H9 (cell line): Measurements from ENCODE around the gene FBXL12. TPM values are rescaled to one million over a fixed set of nuclear protein-coding genes. Genes with fewer than 3 reads are reported as not detected.

Experiments used
- DNase-seq: peaks from one replicate; pipeline ENCODE4 v3.0.0-alpha.2; 2017
- H2AFZ ChIP-seq: one replicate; pipeline ENCODE4 v1.6.1; 2013; ENCODE audit warnings: mild to moderate bottlenecking, low read length, control low read depth, moderate library complexity
- H2AK5ac ChIP-seq: 2 replicates; pipeline ENCODE4 v1.6.1; 2013; ENCODE audit warnings: low read length, control low read depth, mixed read lengths; ENCODE audit not compliant: insufficient read length
- H2BK120ac ChIP-seq: one replicate; pipeline ENCODE4 v1.6.1; 2013; ENCODE audit warnings: low read depth, mild to moderate bottlenecking, low read length, control low read depth, inconsistent platforms; ENCODE audit not compliant: poor library complexity, severe bottlenecking
- H2BK12ac ChIP-seq: 2 replicates; pipeline ENCODE4 v1.6.1; 2013; ENCODE audit warnings: low read length, control low read depth, mixed read lengths, low read depth; ENCODE audit not compliant: insufficient read length
- H2BK15ac ChIP-seq: 2 replicates; pipeline ENCODE4 v1.6.1; 2013; ENCODE audit warnings: low read depth, low read length, control low read depth
- H2BK20ac ChIP-seq: one replicate; pipeline ENCODE4 v1.6.1; 2013; ENCODE audit warnings: low read depth, mild to moderate bottlenecking, low read length, control low read depth, inconsistent platforms; ENCODE audit not compliant: poor library complexity, severe bottlenecking
- H2BK5ac ChIP-seq: 2 replicates; pipeline ENCODE4 v1.6.1; 2013; ENCODE audit warnings: low read length, control low read depth, mixed read lengths; ENCODE audit not compliant: insufficient read length
- H3K14ac ChIP-seq: 2 replicates; pipeline ENCODE4 v1.6.1; 2013; ENCODE audit warnings: low read length, control low read depth; ENCODE audit not compliant: insufficient read depth
- H3K18ac ChIP-seq: 2 replicates; pipeline ENCODE4 v1.6.1; 2013; ENCODE audit warnings: low read depth, mild to moderate bottlenecking, mixed read lengths, low read length, control low read depth; ENCODE audit not compliant: insufficient read length
- H3K23ac ChIP-seq: 2 replicates; pipeline ENCODE4 v1.6.1; 2013; ENCODE audit warnings: low read length, control low read depth, mixed read lengths, low read depth; ENCODE audit not compliant: insufficient read length
- H3K23me2 ChIP-seq: 2 replicates; pipeline ENCODE4 v1.6.1; 2013; ENCODE audit warnings: low read depth, mild to moderate bottlenecking, mixed read lengths, low read length, control low read depth; ENCODE audit not compliant: insufficient read length, poor library complexity, severe bottlenecking
- H3K27ac ChIP-seq: 2 replicates; pipeline ENCODE4 v1.5.1; 2013; ENCODE audit warnings: low read length, control low read depth, mixed read lengths, low read depth; ENCODE audit not compliant: insufficient read length
- H3K27me3 ChIP-seq: 2 replicates; pipeline ENCODE4 v1.6.1; 2013; ENCODE audit warnings: low read length, control low read depth, inconsistent platforms; ENCODE audit not compliant: insufficient read depth
- H3K4ac ChIP-seq: 2 replicates; pipeline ENCODE4 v1.6.1; 2013; ENCODE audit warnings: low read depth, mild to moderate bottlenecking, control low read depth, inconsistent platforms, low read length, moderate library complexity
- H3K4me1 ChIP-seq: 2 replicates; pipeline ENCODE4 v1.6.1; 2013; ENCODE audit warnings: low read length, control low read depth, inconsistent platforms; ENCODE audit not compliant: insufficient read depth
- H3K4me2 ChIP-seq: 2 replicates; pipeline ENCODE4 v1.6.1; 2013; ENCODE audit warnings: low read length, control low read depth, mixed read lengths; ENCODE audit not compliant: insufficient read length, insufficient read depth
- H3K56ac ChIP-seq: 2 replicates; pipeline ENCODE4 v1.6.1; 2013; ENCODE audit warnings: low read depth, mild to moderate bottlenecking, mixed read lengths, low read length, control low read depth; ENCODE audit not compliant: insufficient read length
- H3K79me1 ChIP-seq: 2 replicates; pipeline ENCODE4 v1.6.1; 2013; ENCODE audit warnings: low read depth, mild to moderate bottlenecking, moderate library complexity, low read length, control low read depth, inconsistent platforms; ENCODE audit not compliant: insufficient read depth, poor library complexity, severe bottlenecking
- H3K79me2 ChIP-seq: 2 replicates; pipeline ENCODE4 v1.6.1; 2013; ENCODE audit warnings: low read length, control low read depth, inconsistent platforms; ENCODE audit not compliant: insufficient read depth
- H3K9ac ChIP-seq: 2 replicates; pipeline ENCODE4 v1.6.1; 2013; ENCODE audit warnings: low read length, control low read depth, mixed read lengths; ENCODE audit not compliant: insufficient read length; ENCODE audit errors: extremely low read depth
- H3K9me3 ChIP-seq: one replicate; pipeline ENCODE4 v1.6.1; 2013; ENCODE audit warnings: low read depth, low read length, inconsistent platforms; ENCODE audit not compliant: control insufficient read depth
- H3T11ph ChIP-seq: one replicate; pipeline ENCODE4 v1.6.1; 2013; ENCODE audit warnings: mild to moderate bottlenecking, low read length, control low read depth, inconsistent platforms
- H4K20me1 ChIP-seq: one replicate; pipeline ENCODE4 v1.6.1; 2013; ENCODE audit not compliant: control insufficient read depth, insufficient read length, insufficient read depth
- H4K5ac ChIP-seq: 2 replicates; pipeline ENCODE4 v1.6.1; 2013; ENCODE audit warnings: low read depth, mild to moderate bottlenecking, mixed read lengths, low read length, control low read depth; ENCODE audit not compliant: insufficient read length
- H4K8ac ChIP-seq: replicated peaks from 2 replicates; pipeline ENCODE4 v1.6.1; 2013; ENCODE audit warnings: low read length, control low read depth, mixed read lengths, low read depth; ENCODE audit not compliant: insufficient read length
- H4K91ac ChIP-seq: 2 replicates; pipeline ENCODE4 v1.6.1; 2013; ENCODE audit warnings: low read depth, mild to moderate bottlenecking, moderate library complexity, mixed read lengths, low read length, control low read depth; ENCODE audit not compliant: insufficient read length
- H3K27ac Mint-ChIP-seq, 3 experiments: 2 replicates in 2 of 3; 3 replicates in 1 of 3; pipeline ENCODE4 v1.8.0; 2020 to 2021; ENCODE audit warnings: mixed read lengths in 3 of 3, mild to moderate bottlenecking in 1 of 3, moderate library complexity in 1 of 3
- H3K27me3 Mint-ChIP-seq: 2 replicates; pipeline ENCODE4 v1.8.0; 2021; ENCODE audit warnings: low read depth, mild to moderate bottlenecking, moderate library complexity, mixed read lengths
- H3K36me3 Mint-ChIP-seq, 3 experiments: 2 replicates in 2 of 3; 3 replicates in 1 of 3; pipeline ENCODE4 v1.8.0; 2020 to 2021; ENCODE audit warnings: low read depth in 3 of 3, mixed read lengths in 3 of 3; ENCODE audit not compliant: insufficient read depth in 1 of 3
- H3K4me1 Mint-ChIP-seq, 2 experiments: 2 replicates each; pipeline ENCODE4 v1.8.0; 2020; ENCODE audit warnings: mixed read lengths in 2 of 2
- H3K4me3 Mint-ChIP-seq, 2 experiments: 2 replicates in 1 of 2; 3 replicates in 1 of 2; pipeline ENCODE4 v1.8.0; 2020 to 2021; ENCODE audit warnings: mild to moderate bottlenecking in 2 of 2, mixed read lengths in 2 of 2, moderate library complexity in 1 of 2
- H3K9me3 Mint-ChIP-seq, 2 experiments: 2 replicates in 1 of 2; 3 replicates in 1 of 2; pipeline ENCODE4 v1.8.0; 2020; ENCODE audit warnings: mild to moderate bottlenecking in 2 of 2, mixed read lengths in 2 of 2, moderate library complexity in 1 of 2
- CTCF ChIP-seq: fragments of 200-600 bp; sonication (generic); conservative IDR thresholded peaks from 3 replicates; pipeline ENCODE4 v1.8.0; 2021; ENCODE audit warnings: antibody characterized with exemption, mild to moderate bottlenecking
- WGBS: extraction: QIAGEN DNeasy Blood & Tissue Kit; methylation state at CpG from one replicate; pipeline ENCODE4 v1.1.7; 2013; ENCODE audit warnings: missing lambda C conversion rate, low lambda C conversion rate, mixed read lengths; ENCODE audit not compliant: insufficient read length; ENCODE audit errors: extremely low coverage; 5-methylcytosine and 5-hydroxymethylcytosine counted together
- total RNA-seq: library from RNA; stranded (reverse); gene quantifications from 2 replicates; pipeline ENCODE4 v1.2.1, GENCODE V29; 2021

The FBXL12 gene
- total RNA-seq, 1 experiment from 2014 or later = 31.8 TPM

GRCh38 chr19:9834726-9835506 is 16.0 kb upstream of the FBXL12 start, which contains the start of gene PIN1:
Gene PIN1 (plus strand): TSS chr19:9835318. CDS start chr19:9835345, 27 bp downstream.
- H3K79me2 ChIP-seq = peaks cover 2% of the 10 kb centered on the region
- no peak within 1 kb of the TSS for H2AK5ac ChIP-seq
- H3T11ph ChIP-seq = no peak within 1 kb of the TSS
- no peak within 1 kb of the TSS for H3K27ac ChIP-seq
- no peak within 1 kb of the TSS for H2BK12ac ChIP-seq
- H2BK20ac ChIP-seq = no peak within 1 kb of the TSS
- no peak within 1 kb of the TSS for H2BK15ac ChIP-seq
- Mint-ChIP-seq H3K9me3 (no peaks in the 10 kb centered on the region; a peak in 1 of 5 replicates), H3K27ac (peak within 1 kb of the TSS; percentile 33 to 68 (median 44); a peak in 4 of 7 replicates), H3K36me3 (peaks cover 11 to 16% (median 15%) of the 10 kb centered on the region in 3 experiments), H3K27me3 (no peaks in the 10 kb centered on the region), H3K4me1 (peaks cover 8 to 14% of the 10 kb centered on the region in 2 experiments), H3K4me3 (peak within 1 kb of the TSS; percentile 79 to 93)
- no peak within 1 kb of the TSS for H2BK5ac ChIP-seq
- H3K23ac ChIP-seq = no peak within 1 kb of the TSS
- H3K79me1 ChIP-seq = peaks cover 4% of the 10 kb centered on the region
- no peak within 1 kb of the TSS for H3K18ac ChIP-seq
- no CpG with 5 or more reads among the region's 73 CpGs for WGBS
- no peaks in the 10 kb centered on the region for H3K9me3 ChIP-seq
- H2AFZ ChIP-seq = no peak within 1 kb of the TSS
- peak within 1 kb of the TSS; percentile 61 for H3K9ac ChIP-seq
- 0 out of 2 replicates have a peak within 1 kb of the TSS, but pooled peaks have one; percentile 53 for H3K14ac ChIP-seq
- no peak within 1 kb of the TSS for H3K4ac ChIP-seq
- H3K23me2 ChIP-seq = no peaks in the 10 kb centered on the region
- H3K56ac ChIP-seq = no peak within 1 kb of the TSS
- no peaks in the 10 kb centered on the region for H3K27me3 ChIP-seq
- TF ChIP-seq CTCF = peak; percentile 65
- peak within 1 kb of the TSS; percentile 96 for H3K4me2 ChIP-seq
- no peak within 1 kb of the TSS for H4K5ac ChIP-seq
- DNase-seq = peak; percentile 99
- no peaks in the 10 kb centered on the region for H4K20me1 ChIP-seq
- H3K4me1 ChIP-seq = no peaks in the 10 kb centered on the region
- H2BK120ac ChIP-seq = no peak within 1 kb of the TSS
- no peak within 1 kb of the TSS for H4K8ac ChIP-seq
- H4K91ac ChIP-seq = no peak within 1 kb of the TSS
